ENCODE data around the gene LNX2. TPM values are rescaled to one million over a fixed set of nuclear protein-coding genes. Genes with fewer than 3 reads are reported as not detected.
A peak's percentile ranks its signal among the peaks of the same experiment; 100 is the strongest.

LNX2 gene
- total RNA-seq, 6 experiments from 2014 or later, result 3.9 to 5.3 (median 5.2) TPM

- H3K27me3 Mint-ChIP-seq (ENCODE audit: insufficient read depth), result no peaks in the 10 kb centered on the region; the same call in 1 of the 2 replicates
- H3K4me1 Mint-ChIP-seq (ENCODE audit: low read depth), result peaks cover 26% of the 10 kb centered on the region
- peaks cover 17% of the 10 kb centered on the region for H3K36me3 Mint-ChIP-seq (ENCODE audit: low read depth)
- peak; percentile 68 for DNase-seq
- no peak for TF ChIP-seq CTCF (IDR thresholded peaks at IDR 0.05)
- H3K4me3 Mint-ChIP-seq, result no peak overlapping the region
- no peak overlapping the region for H3K27ac Mint-ChIP-seq
- H3K9me3 Mint-ChIP-seq, result peaks cover 3% of the 10 kb centered on the region; the same call in 1 of the 2 replicates
Observed at GRCh38 chr13:27578121-27579030, 42.0 kb downstream of the LNX2 start.

GRCh38 chr13:27574661-27575060 lies 45.7 kb downstream of the LNX2 start:
- DNase-seq, result no peak
- Mint-ChIP-seq H3K9me3 (peaks cover 5% of the 10 kb centered on the region; the same call in 1 of the 2 replicates), H3K36me3 (ENCODE audit: low read depth) (peaks cover 18% of the 10 kb centered on the region), H3K4me3 (no peak overlapping the region), H3K27ac (no peak overlapping the region), H3K4me1 (ENCODE audit: low read depth) (peaks cover 42% of the 10 kb centered on the region), H3K27me3 (ENCODE audit: insufficient read depth) (no peaks in the 10 kb centered on the region; the same call in 1 of the 2 replicates)
- no peak for TF ChIP-seq CTCF (IDR thresholded peaks at IDR 0.05)

GRCh38 chr13:27573265-27573664 lies 47.1 kb downstream of the LNX2 start:
- Mint-ChIP-seq H3K27me3 (ENCODE audit: insufficient read depth) (no peaks in the 10 kb centered on the region; the same call in 1 of the 2 replicates), H3K36me3 (ENCODE audit: low read depth) (peaks cover 18% of the 10 kb centered on the region), H3K27ac (peak overlapping the region; percentile 88), H3K4me1 (ENCODE audit: low read depth) (peaks cover 33% of the 10 kb centered on the region), H3K9me3 (peaks cover 5% of the 10 kb centered on the region; the same call in 1 of the 2 replicates), H3K4me3 (peak overlapping the region; percentile 57)
- DNase-seq, result peak; percentile 59
- no peak for TF ChIP-seq CTCF (IDR thresholded peaks at IDR 0.05)

GRCh38 chr13:27572234-27572901 lies 48.0 kb downstream of the LNX2 start:
- Mint-ChIP-seq H3K27ac (peak overlapping the region; percentile 88), H3K9me3 (peaks cover 5% of the 10 kb centered on the region; the same call in 1 of the 2 replicates)
- DNase-seq, result no peak

More at GRCh38 chr13:27572234-27572901, 48.0 kb downstream of the LNX2 start:
- TF ChIP-seq CTCF (IDR thresholded peaks at IDR 0.05), result no peak
- Mint-ChIP-seq H3K4me1 (ENCODE audit: low read depth) (peaks cover 30% of the 10 kb centered on the region), H3K36me3 (ENCODE audit: low read depth) (peaks cover 18% of the 10 kb centered on the region), H3K4me3 (no peak overlapping the region; the same call in 1 of the 2 replicates), H3K27me3 (ENCODE audit: insufficient read depth) (no peaks in the 10 kb centered on the region; the same call in 1 of the 2 replicates)

All from HFFc6 (cell line).